HG03520 (cell line): ENCODE measurements around the gene FHL1.

ENCODE experiments used
- ATAC-seq: cut with Tn5 transposase; IDR thresholded peaks from one replicate; pipeline ENCODE4 v1.9.1; 2021; ENCODE audit warnings: mild to moderate bottlenecking, moderate library complexity; ENCODE audit not compliant: unreplicated experiment

The FHL1 gene

DNA sequence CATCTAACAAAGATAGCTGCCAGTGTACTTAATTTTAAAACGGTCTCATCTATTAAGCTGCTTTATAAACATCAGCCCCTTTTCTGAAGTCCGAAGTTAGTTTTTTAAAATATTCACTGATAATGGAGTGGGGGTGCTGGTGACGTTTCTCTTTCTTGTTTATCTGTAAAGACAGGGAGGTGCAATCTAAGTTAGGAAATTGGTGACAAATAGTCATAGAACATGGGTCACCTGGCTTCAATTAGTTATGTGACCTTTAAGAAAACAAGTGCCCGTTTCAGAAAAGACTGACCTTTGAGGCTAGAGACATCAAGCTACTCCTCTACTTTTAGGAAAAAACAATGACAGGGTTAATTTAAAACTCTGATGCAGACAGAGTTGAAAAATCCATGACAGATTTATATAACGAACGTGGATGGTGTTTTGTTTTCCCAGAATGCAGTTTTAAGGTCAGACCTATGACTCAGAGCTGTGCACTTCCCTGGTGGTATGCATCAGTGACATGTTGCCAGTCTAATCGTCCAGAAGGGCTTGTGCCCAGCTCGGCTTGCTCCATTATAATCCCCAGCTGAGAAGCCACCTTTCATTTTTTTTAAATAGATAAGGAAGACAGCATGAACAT, 38.2 kb downstream of the FHL1 start:
- no peak for ATAC-seq

DNA sequence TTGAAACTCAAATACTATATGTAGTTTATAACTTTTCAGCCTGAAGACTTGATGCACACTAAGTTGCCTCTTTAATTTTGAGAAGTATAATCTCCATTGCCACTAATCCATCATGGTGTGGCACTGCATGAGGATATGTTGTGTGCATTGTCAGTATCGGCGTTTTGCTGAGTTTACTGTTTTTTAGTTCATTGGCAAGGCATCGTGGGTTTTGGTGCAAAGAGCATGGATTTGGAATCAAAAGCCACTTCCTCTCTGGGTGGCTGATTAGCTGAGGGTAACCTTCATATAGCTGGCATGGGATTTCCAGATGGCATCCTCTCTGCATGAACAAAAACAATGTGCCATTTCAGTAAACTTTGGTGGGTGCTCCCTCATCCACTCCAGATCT, 38.7 kb downstream of the FHL1 start:
- ATAC-seq = no peak

DNA sequence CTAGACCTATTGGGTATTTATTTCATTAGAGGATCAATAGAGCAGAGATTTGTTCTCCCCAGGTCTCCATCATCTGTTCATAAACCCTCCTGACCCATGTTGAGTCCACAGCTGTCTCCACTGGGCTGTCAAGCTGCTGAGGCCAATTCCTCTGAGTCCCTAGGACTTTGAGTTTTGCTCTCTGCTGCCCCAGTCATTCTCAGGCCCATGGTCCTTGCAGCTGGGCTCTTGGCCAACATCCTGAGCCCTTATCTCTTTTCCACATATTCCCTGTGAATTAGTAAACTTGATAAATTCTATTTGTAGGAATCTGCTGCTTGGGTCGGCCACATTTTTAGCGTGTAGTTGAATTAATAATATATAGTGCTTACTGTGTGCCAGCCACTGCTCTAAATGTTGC, 41.9 kb downstream of the FHL1 start:
- ATAC-seq = no peak

DNA sequence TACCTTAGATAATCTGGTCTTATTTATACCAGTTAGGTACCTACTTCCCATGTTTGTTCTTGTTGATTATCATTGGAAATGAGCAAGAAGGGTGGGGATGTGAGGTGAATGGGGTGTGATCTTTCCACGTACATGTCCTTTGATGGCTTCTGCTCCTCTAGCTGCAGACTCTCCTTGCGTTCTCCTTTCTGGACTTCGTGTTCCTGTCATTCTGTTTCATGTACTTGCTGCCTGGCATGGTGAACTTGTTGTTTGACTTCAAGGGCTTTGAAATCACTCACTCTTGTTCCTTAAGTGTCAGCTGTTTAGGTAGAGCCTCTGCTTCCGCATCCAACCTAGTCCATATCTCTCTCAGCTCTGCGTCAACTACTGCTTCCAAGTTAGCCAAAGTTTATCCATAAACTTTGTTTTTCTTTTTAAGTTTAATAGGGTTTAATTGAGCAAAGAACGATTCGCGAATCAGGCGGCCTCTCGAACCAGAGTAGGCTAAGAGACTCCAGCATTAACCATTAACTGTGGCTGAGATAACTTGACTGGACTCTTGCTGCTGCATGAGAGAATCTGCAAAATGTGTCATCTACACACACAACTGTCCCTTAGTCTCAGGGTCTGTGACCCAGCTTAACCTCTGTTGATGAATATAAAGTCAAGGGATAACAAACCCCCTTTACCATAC, 42.8 kb downstream of the FHL1 start:
- ATAC-seq = no peak

DNA sequence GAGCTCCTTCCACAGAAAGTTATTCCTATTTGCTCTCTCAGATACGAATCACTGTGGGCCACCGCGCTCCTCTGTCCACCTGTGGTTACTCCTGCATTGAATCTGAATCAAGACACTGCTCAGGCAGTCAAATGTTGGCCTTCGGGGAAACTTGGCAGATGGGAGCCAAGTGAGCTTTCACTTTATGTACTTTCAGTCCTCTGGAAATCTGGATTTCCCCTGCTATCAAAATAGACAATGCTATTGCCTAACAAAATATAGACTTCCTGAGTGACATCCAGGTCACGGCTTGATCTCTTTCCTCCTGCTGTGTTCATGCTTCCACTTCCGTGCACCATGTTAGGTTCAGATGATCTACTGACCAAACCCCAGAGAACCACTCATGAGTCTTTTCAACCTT, 43.8 kb downstream of the FHL1 start:
- ATAC-seq = no peak

DNA sequence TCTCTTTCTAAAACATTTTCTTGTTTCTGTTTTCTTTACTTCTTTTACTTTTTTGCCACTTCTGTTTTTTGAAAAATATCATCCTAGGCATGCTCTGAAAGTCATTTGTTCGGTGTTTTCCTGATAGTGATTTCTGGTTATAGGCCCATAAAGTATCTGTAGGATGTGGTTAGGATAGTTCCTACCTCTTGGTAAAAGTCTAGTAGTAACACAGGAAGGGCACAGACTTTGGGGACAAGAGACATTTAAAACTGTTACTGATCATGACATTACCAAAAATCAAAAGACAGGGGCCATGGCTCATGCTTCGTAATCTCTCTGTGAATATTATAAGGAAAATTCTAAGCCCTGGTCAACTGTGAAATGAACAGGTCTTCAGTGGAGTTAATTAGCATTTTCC, 44.8 kb downstream of the FHL1 start:
- no peak for ATAC-seq

DNA sequence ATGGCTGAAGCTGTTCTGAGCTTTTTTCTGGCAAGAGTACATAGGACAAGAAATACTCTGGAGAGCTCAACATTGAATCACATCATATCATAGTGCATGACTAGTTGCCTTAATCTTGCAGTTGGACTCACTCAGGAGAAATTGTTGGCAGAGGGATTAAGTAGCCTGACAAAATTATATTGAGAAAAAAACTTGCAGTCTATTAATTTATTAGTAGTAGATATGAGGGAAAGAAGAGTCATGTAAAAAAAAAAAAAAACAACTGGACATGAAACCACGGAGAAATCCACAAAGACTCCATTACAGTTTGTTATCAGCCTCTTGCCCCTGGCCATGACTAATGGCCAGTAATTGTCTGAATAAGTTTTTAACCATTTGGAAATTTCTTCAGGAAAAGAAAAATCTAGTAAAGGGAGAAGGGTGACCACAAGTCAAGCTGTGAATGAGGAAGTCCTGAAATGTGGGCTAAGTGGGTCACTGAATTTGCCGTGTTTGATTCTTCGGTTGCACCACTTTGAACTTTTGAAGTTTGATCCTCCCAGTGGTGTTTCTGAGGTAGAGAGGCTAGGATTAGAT, 45.6 kb downstream of the FHL1 start:
- ATAC-seq = no peak

DNA sequence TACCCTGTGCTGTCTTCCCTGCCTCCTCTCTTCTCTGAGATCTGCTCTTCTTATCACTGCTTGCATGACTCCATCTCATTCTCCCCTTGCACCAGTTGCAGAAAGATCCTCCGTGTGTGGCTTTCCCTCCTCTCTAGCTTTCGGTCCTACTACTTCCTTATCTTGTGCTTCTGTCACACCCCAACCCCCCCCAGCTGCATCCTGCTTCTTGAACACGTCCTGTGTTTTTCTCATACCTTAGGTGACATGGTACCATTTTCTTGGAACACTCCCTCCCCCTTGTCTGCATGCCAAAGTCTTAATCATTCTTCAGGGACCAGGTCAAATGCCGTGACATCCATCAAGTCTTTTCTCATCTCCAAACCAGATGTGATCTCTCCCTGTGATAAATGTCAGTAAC, 46.4 kb downstream of the FHL1 start:
- no peak for ATAC-seq

DNA sequence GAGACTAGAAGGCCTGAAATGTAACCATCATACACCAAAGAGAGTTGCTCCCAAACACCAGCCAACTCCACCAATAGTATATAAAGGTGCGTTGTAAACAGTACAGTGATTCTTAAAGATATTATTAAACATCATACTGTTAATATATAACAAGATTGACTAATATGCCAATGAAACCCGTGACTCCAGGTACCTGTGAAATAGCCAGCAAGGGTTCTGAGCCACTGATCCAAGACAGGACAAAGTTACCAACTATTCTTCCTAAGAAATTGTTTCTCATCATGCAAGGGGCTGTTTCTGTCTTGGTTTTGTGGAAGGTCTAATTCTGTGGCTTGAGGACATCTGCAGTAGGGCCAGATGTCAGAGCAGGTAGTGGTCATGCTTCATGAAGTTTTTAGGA, 47.2 kb downstream of the FHL1 start:
- ATAC-seq = no peak

DNA sequence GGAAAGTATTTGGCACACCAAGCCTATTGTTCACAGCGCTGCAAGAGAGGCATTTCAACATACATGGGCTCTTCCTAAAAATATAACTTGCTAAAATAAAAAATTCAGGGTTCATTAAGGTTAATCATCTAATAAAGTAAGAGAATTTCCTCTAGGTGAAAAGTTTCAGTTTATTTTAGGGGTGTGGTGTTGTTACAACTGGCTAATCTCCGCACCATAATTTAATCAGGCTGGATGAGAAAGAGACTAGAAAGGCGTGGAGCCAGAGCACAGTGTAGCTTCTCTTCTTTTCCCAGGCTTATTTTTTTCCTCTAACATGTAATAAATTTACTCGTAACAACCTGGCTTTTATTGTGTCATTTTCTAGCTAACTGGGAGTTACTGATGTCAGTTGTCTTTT, 47.9 kb downstream of the FHL1 start:
- no peak for ATAC-seq

DNA sequence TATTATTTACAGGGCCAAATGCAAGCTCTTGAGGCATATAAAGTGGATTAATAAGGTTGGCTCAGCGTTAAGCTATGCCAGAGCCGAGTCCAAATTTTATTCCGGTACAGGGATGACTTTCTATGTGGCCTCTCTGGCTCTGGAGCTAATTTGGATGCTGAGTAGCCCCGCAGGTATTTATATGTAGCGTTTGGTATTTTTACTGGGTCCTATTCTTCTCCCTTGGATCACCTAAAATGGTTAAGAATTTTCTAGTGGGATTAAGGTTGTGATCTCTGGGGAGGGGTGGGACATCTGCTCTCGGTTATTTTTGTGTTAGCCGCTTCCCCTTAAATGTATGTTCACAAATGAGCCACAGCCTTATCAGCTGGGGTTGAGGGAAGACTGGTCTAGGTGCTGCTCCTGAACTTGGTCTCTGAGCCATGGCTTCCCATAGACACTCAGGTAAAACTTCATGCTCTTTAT, 49.4 kb downstream of the FHL1 start:
- no peak for ATAC-seq

DNA sequence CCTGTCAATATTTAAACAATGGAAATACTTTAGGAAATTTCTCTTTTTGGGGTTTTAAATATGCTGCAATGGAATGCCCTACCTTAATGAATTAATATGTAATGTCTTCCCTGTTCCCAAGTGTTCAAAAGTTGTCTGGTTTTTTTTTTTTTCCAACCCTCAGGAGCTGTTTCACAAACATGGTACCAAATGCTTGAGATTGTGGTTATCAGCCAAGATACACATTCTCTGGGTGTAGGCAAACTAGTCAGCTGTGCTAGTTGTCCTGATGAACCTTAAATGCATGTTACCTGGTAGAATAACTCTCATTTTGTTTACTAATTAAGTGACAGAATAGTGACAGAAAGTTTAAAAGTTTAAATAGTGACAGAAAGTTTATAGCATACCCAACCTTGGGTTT, 50.7 kb downstream of the FHL1 start:
- ATAC-seq = no peak

DNA sequence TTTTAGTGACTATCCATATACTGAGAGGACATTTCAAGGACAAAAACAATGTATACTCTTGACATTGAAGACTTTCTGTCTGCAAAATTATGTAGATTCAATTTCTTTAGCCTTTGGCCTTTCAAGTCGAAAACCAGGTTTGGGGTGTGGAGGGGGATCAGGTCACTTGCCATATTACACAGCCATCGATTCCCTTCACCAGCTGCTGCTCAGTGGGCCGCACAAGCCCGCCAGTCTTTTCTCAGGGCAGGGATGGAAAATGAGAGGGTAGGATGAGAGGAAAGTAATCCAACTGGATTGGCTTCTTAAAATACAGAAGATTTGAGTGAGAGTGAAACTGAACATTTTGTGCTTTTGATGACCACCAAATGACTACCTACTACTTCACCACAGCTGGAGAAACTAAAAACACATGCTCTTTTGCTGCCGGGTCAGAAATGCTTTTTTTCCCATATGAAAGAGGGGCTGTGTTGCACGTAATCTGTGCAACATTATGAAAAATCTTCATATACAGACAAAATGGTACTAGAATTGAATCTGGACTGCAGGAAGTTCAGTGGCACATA, 51.4 kb downstream of the FHL1 start:
- ATAC-seq = no peak

DNA sequence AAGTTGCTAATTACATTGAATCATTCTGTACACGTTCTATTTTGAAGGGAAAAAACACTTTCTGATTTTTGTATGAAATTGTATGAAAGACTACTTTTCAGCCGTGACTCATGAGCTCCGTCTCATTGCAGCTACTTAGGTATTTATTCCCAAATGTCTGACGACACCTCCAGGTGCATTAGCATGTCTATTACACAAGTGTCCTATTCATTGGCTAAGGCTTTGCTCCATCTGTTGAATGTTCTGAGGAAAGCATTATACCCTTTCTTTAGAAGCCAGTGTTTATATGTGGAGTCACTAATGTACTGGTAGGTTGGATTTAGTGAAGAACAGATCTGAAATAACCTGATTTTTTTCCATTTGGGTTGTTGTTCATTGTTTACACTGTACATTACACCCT, 52.0 kb downstream of the FHL1 start:
- ATAC-seq = no peak

DNA sequence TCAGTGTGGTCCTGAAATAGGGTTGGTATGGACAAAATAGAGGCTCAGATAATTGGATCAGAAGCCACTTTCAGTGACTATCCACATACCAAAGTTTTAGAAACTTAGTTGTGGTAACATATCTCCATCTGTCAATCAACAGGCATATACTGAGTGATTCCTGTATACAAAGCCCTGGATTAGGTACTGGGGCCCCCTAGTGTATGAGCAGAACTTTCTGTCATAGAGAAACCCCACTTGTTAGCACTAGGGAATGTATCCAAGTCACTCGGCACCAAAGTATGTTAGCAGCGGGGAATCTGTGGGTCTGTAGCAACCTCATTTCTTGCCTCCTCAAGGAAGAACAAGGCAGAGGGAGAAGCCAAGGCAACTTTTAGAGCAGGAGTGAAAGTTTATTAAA, 53.1 kb downstream of the FHL1 start:
- no peak for ATAC-seq

DNA sequence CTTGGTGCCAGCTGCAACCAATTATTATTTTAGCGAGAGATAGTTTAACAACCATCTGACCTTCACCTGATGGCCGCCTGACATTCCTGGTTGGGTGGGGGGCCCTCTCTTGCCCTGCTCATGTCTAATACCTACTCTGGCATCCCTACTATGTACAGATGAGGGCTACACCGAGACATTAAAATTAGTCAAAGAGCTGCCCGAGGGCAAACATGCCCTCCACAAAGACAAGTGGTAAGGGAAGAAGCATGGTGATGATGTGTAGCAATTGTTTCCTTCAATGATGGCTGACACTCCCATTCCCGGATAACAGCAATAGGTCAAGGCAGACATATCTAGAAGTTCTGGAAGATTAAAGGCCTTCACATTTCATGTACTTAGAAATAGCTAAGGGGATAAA, 54.3 kb downstream of the FHL1 start:
- no peak for ATAC-seq

DNA sequence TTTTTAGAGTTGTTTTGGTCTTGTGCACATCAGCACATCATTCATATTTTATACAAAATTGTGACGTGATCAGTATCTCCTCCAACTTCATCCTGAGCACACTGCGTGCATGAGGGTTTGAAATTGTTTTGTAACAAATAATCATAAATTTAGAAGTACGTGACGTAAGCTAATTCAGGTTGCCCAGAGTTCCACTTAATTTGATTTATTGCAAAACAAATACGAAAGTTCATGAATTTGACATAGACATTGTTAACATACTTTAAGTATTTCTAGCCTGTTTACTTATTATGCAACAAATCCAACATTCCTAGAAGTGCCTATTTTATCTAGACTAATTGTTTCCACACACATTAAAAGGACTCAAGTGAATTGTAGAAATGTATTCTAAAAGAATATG, 55.6 kb downstream of the FHL1 start:
- no peak for ATAC-seq

DNA sequence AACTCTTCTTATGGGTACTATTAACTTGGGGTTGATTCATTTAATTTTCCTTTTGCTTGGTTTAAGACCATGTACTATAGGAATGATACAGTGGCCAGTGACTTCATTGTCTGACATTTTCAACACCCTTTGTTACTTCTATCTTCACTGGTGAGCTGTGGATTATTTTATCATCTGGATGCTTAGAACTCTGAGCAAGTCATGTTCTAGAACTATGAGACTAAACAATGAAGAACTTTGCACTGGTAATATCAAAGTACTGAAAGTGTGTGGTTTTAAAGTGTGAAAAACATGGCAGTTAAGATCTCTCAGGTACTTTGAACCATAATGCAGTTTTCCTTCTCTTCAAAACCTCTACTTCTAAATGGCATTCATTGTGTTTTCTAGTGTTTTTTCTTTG, 56.1 kb downstream of the FHL1 start:
- ATAC-seq = no peak

DNA sequence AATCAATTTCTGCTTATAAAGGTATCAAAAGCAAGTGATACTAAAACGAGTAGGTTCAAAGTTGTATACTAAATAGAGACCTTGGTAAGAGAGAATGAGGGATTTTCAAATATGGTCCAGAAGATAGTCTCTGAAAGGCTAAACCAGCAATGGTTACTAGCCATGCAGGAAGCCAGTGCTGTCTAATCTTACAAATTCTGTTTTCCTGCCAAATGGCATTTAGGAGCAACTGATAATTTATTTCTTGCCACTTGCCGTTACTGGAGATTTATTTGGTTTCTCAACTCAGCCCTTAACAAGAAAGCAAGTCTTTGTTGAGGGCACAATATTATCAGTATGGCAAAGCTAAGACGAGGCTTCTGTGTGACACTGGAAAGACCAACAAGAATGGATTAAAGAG, 56.6 kb downstream of the FHL1 start:
- no peak for ATAC-seq

DNA sequence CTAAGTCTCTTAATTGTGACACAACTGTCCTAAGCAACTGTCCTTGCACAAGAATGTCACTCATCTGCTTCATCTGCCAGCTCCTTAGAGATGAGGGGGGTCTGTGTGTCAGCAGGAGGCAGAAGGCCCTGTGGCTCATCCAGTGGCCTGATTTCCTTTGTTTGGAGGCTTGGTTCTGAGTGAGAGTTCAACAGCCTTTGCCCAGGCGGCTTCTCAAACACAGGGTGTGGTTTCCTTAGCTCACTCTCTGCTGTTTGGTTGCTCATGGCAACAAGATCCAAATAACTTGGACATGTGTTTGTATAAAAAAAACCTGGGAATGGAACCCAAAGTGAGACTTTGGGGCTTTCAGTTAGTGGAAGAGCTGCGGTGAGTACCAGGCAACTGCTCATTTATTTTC, 57.2 kb downstream of the FHL1 start:
- no peak for ATAC-seq

DNA sequence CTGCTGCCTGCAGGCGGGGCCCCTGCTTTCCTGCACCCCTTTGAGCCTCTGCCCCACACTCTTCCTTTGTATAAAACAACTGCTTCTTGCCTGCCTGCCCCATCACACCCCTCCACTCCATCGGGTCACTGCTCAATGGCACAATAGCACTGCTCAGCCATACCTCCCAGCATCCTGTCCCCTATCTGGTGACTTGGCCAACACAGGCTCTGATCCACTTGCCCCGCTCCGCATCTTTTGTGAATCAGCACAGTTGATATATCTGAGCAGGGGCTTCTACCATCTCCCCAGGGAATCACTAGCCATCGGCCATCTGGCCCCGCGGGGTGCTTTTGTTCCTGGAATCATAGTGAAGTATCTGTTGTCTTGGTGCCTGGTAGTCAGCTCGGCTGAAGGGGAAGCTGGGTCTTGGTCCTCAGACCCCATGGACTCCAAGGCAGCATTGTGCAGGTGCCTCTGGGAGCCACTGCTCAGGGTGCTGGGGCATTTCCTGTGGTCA, 58.6 kb downstream of the FHL1 start:
- ATAC-seq = no peak

DNA sequence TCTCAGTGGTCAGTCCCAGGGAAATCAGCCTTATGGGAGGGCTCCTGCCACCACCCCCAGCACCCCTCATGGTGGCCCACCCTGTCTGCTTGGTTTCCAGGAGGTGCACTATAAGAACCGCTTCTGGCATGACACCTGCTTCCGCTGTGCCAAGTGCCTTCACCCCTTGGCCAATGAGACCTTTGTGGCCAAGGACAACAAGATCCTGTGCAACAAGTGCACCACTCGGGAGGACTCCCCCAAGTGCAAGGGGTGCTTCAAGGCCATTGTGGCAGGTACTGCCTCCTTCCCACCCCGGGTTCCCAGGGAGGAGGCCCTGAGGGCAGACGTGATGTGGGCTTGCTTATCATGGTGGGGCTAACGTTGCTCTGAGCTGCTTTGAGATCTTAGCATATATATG, 59.6 kb downstream of the FHL1 start:
- no peak for ATAC-seq
